NB4 (cell line): ENCODE results near the gene TMEM242.
A peak's percentile ranks its signal among the peaks of the same experiment; 100 is the strongest.

ENCODE experiments used
- DNase-seq: peaks from one replicate; pipeline ENCODE4 v3.0.0; 2010; ENCODE audit warnings: low read depth
- H3K4me3 ChIP-seq: one replicate; pipeline ENCODE4 v1.5.1; 2011; ENCODE audit warnings: mild to moderate bottlenecking, low read depth, low read length, moderate library complexity
- CTCF ChIP-seq: IDR thresholded peaks from one replicate; pipeline ENCODE4 v1.5.1; 2012; ENCODE audit warnings: low read depth, low read length
- MAX ChIP-seq: IDR thresholded peaks from 2 replicates; pipeline ENCODE4 v1.6.1; 2011; ENCODE audit warnings: low read depth, low read length
- MYC ChIP-seq: IDR thresholded peaks from 2 replicates; pipeline ENCODE4 v1.6.1; 2011; ENCODE audit warnings: low read depth, low read length
- POLR2A ChIP-seq: IDR thresholded peaks from 2 replicates; pipeline ENCODE4 v1.6.1; 2011; ENCODE audit warnings: mild to moderate bottlenecking; ENCODE audit not compliant: insufficient read length; ENCODE audit errors: extremely low read depth

TMEM242 gene

GRCh38 chr6:157305670-157306653 lies 17.4 kb downstream of the TMEM242 start:
- no peak for DNase-seq
- TF ChIP-seq CTCF: no peak
- no peak overlapping the region for H3K4me3 ChIP-seq

- peak; percentile 73 for DNase-seq
- H3K4me3 ChIP-seq: no peak overlapping the region
- no peak for TF ChIP-seq MAX
- TF ChIP-seq CTCF: no peak
- no peak for TF ChIP-seq MYC
- TF ChIP-seq POLR2A: no peak
Measured at GRCh38 chr6:157304899-157305663, 18.2 kb downstream of the TMEM242 start.

- no peak for TF ChIP-seq MAX
- no peak for TF ChIP-seq POLR2A
- TF ChIP-seq MYC: no peak
- no peak for TF ChIP-seq CTCF
- no peak for DNase-seq
- H3K4me3 ChIP-seq: no peak overlapping the region
Measured at GRCh38 chr6:157302736-157303135, 20.6 kb downstream of the TMEM242 start.

- no peak overlapping the region for H3K4me3 ChIP-seq
- DNase-seq: no peak
- no peak for TF ChIP-seq CTCF
- TF ChIP-seq MYC: no peak
- TF ChIP-seq MAX: no peak
- TF ChIP-seq POLR2A: no peak
Measured at GRCh38 chr6:157300436-157300835, 22.9 kb downstream of the TMEM242 start.

- H3K4me3 ChIP-seq: no peak overlapping the region
- no peak for DNase-seq
- no peak for TF ChIP-seq MYC
- TF ChIP-seq CTCF: no peak
- TF ChIP-seq MAX: no peak
- TF ChIP-seq POLR2A: no peak
Measured at GRCh38 chr6:157300006-157300405, 23.3 kb downstream of the TMEM242 start.
